ENCODE data around the gene TRERF1.

TRERF1 gene

DNA sequence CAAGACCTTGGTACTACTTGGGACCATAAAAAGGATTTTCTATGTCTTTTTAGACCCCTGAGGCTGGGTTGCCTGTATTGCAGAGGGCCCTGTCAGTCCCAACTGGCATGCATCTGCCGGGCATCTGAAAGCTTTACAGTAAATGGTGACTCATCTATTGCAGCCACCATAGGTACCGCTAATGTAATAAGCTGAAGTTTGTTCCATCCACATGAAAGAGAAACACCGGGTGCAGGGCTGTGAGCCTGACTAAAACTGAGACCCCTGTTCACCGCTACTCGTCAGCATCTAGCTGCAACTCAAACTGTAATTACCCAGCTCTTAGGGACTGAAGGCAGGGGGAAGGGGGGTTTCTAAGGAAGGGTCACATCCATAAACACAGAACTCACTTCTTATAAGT lies 49.5 kb downstream of the TRERF1 start:
- H3K27ac ChIP-seq (ENCODE audit: low read depth, low read length) = no peak overlapping the region
- H3K79me2 ChIP-seq (ENCODE audit: insufficient read depth, low read length) = no peaks in the 10 kb centered on the region
- no peak overlapping the region for H3K4me2 ChIP-seq (ENCODE audit: low read depth, low read length, poor library complexity, severe bottlenecking)

GRCh38 chr6:42401613-42401951 lies 50.1 kb downstream of the TRERF1 start:
- H4K20me1 ChIP-seq (ENCODE audit: low read depth, low read length) = no peaks in the 10 kb centered on the region
- H3K36me3 ChIP-seq (ENCODE audit: low read length) = no peaks in the 10 kb centered on the region
- no peak overlapping the region for H3K4me2 ChIP-seq (ENCODE audit: low read depth, low read length, poor library complexity, severe bottlenecking)
- H3K9me2 ChIP-seq (replicated peaks; ENCODE audit: insufficient read depth, low read length) = no peaks in the 10 kb centered on the region
- H2AFZ ChIP-seq (ENCODE audit: low read depth, low read length, severe bottlenecking) = no peak overlapping the region
- no peak for TF ChIP-seq EZH2phosphoT487 (conservative IDR thresholded peaks at IDR 0.05; ENCODE audit: low read length)
- TF ChIP-seq CTCF (IDR thresholded peaks at IDR 0.05; ENCODE audit: insufficient read depth, low read length, poor library complexity, severe bottlenecking) = no peak
- H3K79me2 ChIP-seq (ENCODE audit: insufficient read depth, low read length) = no peaks in the 10 kb centered on the region
- H3K27me3 ChIP-seq (ENCODE audit: low read length) = no peaks in the 10 kb centered on the region
- H3K9ac ChIP-seq (ENCODE audit: low read length) = no peak overlapping the region
- H3F3A ChIP-seq (ENCODE audit: insufficient read depth) = no peaks in the 10 kb centered on the region
- no peak overlapping the region for H3K4me3 ChIP-seq (ENCODE audit: insufficient read depth, low read length, poor library complexity, severe bottlenecking)
- no peak overlapping the region for H3K27ac ChIP-seq (ENCODE audit: low read depth, low read length)
- H3K9me3 ChIP-seq (ENCODE audit: insufficient read depth, low read length) = no peaks in the 10 kb centered on the region

More for the DNA sequence above, 49.5 kb downstream of the TRERF1 start:
- Histone ChIP-seq H3K27me3 (ENCODE audit: low read length) (no peaks in the 10 kb centered on the region), H3K9ac (ENCODE audit: low read length) (no peak overlapping the region), H4K20me1 (ENCODE audit: low read depth, low read length) (no peaks in the 10 kb centered on the region), H3F3A (ENCODE audit: insufficient read depth) (no peaks in the 10 kb centered on the region), H2AFZ (ENCODE audit: low read depth, low read length, severe bottlenecking) (no peak overlapping the region), H3K9me3 (ENCODE audit: insufficient read depth, low read length) (no peaks in the 10 kb centered on the region), H3K36me3 (ENCODE audit: low read length) (no peaks in the 10 kb centered on the region), H3K4me3 (ENCODE audit: insufficient read depth, low read length, poor library complexity, severe bottlenecking) (no peak overlapping the region), H3K9me2 (replicated peaks; ENCODE audit: insufficient read depth, low read length) (no peaks in the 10 kb centered on the region)
- TF ChIP-seq EZH2phosphoT487 (conservative IDR thresholded peaks at IDR 0.05; ENCODE audit: low read length) = no peak
- TF ChIP-seq CTCF (IDR thresholded peaks at IDR 0.05; ENCODE audit: insufficient read depth, low read length, poor library complexity, severe bottlenecking) = no peak

DNA sequence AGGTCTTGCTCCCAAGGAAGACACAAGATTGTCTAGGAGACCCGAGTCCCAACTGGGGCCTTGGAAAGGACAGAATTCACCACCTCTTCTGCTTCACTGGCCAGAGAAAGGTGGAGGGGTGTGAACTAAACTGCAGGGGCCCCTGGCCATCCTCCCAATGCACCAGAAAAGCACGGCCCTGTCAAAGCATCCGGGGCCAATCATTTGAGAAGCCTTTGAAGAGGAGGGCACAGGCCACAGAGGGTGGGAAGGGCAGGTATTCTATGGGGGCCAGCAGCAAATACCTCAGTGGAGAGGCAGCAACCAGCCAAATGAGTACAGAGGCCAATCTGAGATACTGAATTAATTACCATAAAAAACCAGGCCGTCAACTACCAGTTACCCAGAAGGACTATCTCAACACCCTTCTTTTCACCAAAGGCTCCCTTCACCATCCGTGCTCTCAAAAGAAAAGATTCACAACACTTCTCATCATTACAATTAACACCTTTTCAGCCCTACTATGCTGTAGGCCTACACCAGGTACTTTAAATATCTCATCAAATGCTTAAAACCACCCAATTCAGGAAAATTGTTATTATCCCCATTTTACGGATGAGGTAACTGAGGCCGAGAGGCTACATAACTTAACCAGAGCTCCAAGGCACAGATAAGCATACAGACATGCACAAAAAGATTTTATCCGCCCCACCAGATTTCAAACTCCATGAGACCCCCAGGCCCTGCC lies 50.7 kb downstream of the TRERF1 start:
- no peaks in the 10 kb centered on the region for H3K9me2 ChIP-seq (replicated peaks; ENCODE audit: insufficient read depth, low read length)
- H3K36me3 ChIP-seq (ENCODE audit: low read length) = no peaks in the 10 kb centered on the region
- no peak overlapping the region for H2AFZ ChIP-seq (ENCODE audit: low read depth, low read length, severe bottlenecking)
- no peaks in the 10 kb centered on the region for H3K27me3 ChIP-seq (ENCODE audit: low read length)
- no peaks in the 10 kb centered on the region for H3K79me2 ChIP-seq (ENCODE audit: insufficient read depth, low read length)
- no peaks in the 10 kb centered on the region for H4K20me1 ChIP-seq (ENCODE audit: low read depth, low read length)
- H3F3A ChIP-seq (ENCODE audit: insufficient read depth) = no peaks in the 10 kb centered on the region
- no peak overlapping the region for H3K9ac ChIP-seq (ENCODE audit: low read length)
- H3K4me2 ChIP-seq (ENCODE audit: low read depth, low read length, poor library complexity, severe bottlenecking) = no peak overlapping the region
- no peak overlapping the region for H3K4me3 ChIP-seq (ENCODE audit: insufficient read depth, low read length, poor library complexity, severe bottlenecking)
- no peak overlapping the region for H3K27ac ChIP-seq (ENCODE audit: low read depth, low read length)
- TF ChIP-seq EZH2phosphoT487 (conservative IDR thresholded peaks at IDR 0.05; ENCODE audit: low read length) (no peak), CTCF (IDR thresholded peaks at IDR 0.05; ENCODE audit: insufficient read depth, low read length, poor library complexity, severe bottlenecking) (no peak)
- no peaks in the 10 kb centered on the region for H3K9me3 ChIP-seq (ENCODE audit: insufficient read depth, low read length)
